ENCODE data around the gene RPAP2.
"Not testable (repeated sequence)": the region's sequence is repeated elsewhere in the genome, so short reads cannot be mapped to it uniquely, and the experiment has no call there.

RPAP2 gene

DNA sequence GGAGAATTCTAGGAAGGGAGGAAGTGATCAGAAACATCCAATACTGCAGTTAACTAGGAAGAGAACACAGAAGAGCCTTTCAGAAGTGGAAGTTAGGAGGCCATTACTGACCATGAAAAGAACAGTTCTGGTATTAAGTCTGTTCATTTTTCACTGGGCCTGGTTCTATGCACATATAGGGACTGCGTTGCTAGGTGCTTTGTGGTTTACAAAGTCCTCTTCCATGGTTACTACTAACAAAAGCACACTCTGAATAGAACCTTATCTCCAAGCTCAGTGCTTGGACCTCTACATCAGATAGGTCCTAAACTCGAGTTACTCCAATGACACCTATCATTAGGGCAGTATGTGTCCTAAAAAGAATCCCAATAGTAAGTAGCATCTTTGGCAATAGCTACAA lies 75.4 kb downstream of the RPAP2 start:
- no peak for DNase-seq (ENCODE audit: extremely low read depth in 1 of 2, low read depth in 1 of 2)

DNA sequence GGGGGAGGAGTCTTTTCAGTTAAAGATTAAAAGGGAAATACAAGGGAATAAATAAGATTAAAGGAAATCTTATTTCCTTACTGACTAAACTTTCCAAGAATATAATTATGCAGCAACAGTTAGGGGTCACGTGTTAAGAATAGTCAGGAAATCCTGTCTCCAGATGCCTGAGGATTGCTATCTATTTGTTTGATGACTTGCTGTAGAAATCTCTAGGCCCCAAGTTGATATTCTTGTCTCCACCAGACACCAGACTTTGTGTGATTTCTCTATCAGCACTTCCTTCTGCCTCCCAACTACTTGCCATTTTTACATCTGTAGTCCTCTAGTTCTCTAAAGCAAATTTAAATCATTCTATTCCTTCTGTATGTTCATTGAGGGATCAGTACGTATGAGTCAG lies 77.5 kb downstream of the RPAP2 start:
- DNase-seq (ENCODE audit: extremely low read depth in 1 of 2, low read depth in 1 of 2): no peak

- not testable (repeated sequence) for DNase-seq (ENCODE audit: extremely low read depth in 1 of 2, low read depth in 1 of 2)
These were observed 79.1 kb downstream of the RPAP2 start for GRCh38 chr1:92377991-92378390.

DNA sequence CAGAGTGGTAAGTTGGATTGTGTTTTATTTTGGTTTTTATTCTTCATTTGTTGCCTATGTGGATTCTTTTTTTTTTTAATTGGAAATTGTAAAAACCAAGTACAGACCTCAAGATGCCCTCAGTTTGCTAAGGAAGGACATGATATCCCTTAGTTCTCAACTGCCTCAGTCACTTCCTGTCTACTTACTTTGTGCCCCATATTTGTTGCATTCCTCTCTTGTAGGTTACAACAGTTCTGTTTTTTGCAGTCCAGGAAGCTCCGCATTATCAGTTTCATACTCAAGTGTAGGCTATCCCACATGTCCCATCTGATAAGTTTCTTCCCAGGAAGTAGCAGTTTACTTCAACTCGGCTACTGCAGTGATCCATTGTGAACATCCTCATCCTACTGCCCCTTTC lies 82.0 kb downstream of the RPAP2 start:
- no peak for DNase-seq (ENCODE audit: extremely low read depth in 1 of 2, low read depth in 1 of 2)

GRCh38 chr1:92393966-92394365 lies 95.1 kb downstream of the RPAP2 start:
- not testable (repeated sequence) for DNase-seq (ENCODE audit: extremely low read depth in 1 of 2, low read depth in 1 of 2)

GRCh38 chr1:92398519-92398918 lies 99.7 kb downstream of the RPAP2 start:
- no peak for DNase-seq (ENCODE audit: extremely low read depth in 1 of 2, low read depth in 1 of 2)

DNA sequence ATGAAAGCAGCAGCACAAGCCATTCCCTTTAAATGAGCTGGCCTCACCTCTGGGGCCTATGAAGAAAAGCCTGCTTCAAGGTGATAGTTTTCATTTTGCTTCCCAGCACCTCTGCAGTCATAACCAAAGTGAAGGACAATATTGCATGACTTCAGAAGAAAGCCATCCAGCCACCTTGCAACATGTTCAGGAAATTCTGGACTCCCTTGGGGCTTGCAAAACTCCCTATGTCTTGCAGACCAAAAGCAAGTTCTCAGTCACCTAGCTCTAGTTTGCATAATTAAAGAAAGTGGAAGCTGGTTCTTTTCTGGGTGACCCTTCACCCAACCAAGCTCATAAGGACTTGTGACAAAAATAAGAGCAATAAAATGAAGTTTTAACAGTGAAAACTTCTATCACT lies 100.2 kb downstream of the RPAP2 start:
- no peak for DNase-seq (ENCODE audit: extremely low read depth in 1 of 2, low read depth in 1 of 2)

GRCh38 chr1:92404661-92405060 lies 105.8 kb downstream of the RPAP2 start:
- no peak for DNase-seq (ENCODE audit: extremely low read depth in 1 of 2, low read depth in 1 of 2)

GRCh38 chr1:92408825-92409224 lies 110.0 kb downstream of the RPAP2 start:
- DNase-seq (ENCODE audit: extremely low read depth in 1 of 2, low read depth in 1 of 2): no peak

DNA sequence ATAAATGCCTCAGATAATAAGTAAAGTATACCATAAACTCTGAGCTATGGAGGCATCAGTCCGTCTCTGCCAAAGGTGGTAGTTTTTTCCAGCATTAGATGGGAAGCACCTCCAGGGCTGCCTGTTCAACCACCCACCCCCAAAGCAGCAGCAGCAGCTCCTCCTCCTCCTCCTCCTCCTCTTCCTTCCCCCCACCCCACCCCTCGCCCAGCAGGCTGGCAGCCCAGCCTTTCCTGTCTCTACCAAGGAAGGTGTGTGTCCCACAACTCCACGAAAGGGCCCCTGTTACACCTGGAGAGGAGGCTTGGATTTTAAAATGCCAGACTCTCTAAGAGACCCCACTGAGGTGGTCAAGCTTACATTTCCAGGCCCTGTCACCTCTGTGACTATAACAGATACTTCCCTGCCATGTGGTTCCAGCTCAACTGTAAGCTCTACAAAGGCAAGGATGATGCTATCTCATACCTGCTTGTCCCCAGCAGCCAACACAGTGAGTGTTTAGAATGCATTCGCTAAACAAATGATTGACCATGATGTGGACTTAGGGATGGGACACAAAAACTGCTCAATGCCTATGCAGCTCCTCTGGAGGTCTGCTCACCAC lies 111.2 kb downstream of the RPAP2 start:
- no peak for DNase-seq (ENCODE audit: extremely low read depth in 1 of 2, low read depth in 1 of 2)

DNA sequence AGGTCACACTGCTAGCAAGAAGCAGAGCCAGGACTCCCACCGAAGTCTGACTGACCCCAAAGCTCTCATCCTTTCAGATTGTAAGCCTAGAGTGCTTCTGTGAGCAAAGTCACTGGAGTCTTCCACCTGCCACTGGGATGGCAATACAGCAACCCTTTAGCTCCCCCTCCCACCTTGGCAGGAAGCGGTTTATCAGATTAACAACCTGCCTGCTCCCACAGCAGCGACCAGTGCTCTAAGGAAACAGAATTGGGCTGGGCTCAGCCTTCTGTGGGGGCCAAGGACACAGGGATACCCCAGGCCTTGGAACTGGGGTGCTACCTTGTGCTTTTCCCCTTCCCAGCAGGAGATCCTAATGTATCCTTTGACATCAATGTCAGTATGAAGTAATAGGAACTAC lies 111.8 kb downstream of the RPAP2 start:
- DNase-seq (ENCODE audit: extremely low read depth in 1 of 2, low read depth in 1 of 2): peak in 1 of 2 donors; percentile 3

- no peak for DNase-seq (ENCODE audit: extremely low read depth in 1 of 2, low read depth in 1 of 2)
These were observed 112.7 kb downstream of the RPAP2 start for GRCh38 chr1:92411511-92411910.

DNA sequence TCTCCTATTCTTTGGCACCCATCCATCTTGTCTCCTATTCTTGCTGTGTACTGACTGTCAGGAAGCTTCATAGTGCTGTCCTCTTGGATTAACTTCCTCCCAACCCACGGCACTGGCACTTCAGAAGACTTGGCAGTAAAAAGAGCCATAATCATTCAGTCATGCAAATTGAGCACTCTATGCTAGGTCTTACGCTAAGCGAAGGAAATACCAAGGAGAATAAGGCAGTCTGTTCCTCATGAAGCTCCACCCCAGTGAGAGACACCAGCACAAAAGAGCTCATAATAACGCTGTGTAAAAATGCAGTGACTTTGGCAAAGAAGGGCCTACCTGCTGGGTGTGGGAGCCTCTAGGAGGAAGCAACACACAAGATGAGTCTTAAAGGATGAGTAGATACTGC lies 120.8 kb downstream of the RPAP2 start:
- no peak for DNase-seq (ENCODE audit: extremely low read depth in 1 of 2, low read depth in 1 of 2)

DNA sequence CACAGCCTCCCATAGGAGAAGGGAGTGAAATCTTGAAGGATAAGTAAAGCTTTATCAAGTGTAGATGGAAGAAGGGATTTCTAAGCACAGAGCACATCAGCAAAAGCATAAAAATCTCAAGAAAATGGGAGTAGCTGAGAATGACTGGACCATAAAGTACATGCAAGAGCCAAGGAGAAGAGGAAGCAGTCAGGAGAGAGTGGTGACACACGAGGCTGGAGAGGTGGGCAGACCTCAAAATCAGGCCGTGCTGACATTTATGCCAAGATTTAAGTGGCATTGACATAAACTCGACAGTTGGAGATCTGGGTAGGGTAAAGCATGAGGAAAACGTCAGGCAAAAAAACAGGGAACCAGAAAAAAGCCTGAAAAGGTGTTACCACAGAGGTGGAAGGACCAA lies 125.5 kb downstream of the RPAP2 start:
- DNase-seq (ENCODE audit: extremely low read depth in 1 of 2, low read depth in 1 of 2): no peak

GRCh38 chr1:92425617-92426016 lies 126.8 kb downstream of the RPAP2 start:
- no peak for DNase-seq (ENCODE audit: extremely low read depth in 1 of 2, low read depth in 1 of 2)

DNA sequence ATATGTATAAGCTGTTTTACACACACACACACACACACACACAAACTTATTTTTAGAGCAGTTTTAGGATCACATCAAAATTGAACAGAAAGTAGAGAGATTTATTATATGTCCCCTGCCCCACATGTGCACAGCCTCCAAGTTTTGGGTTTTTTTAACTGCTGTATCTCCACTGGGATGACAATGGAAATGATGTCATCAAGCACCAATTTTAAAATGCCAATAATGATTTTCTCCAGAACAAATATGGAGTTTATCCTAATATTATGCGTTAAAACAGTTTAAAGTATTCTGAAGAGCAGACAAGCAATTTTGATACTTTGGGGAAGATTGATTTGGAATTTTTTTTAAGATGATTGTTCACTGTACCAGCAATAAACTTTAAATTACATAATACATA lies 131.2 kb downstream of the RPAP2 start:
- no peak for DNase-seq (ENCODE audit: extremely low read depth in 1 of 2, low read depth in 1 of 2)

- DNase-seq (ENCODE audit: extremely low read depth in 1 of 2, low read depth in 1 of 2): not testable (repeated sequence)
These were observed 135.7 kb downstream of the RPAP2 start for GRCh38 chr1:92434572-92434971.

DNA sequence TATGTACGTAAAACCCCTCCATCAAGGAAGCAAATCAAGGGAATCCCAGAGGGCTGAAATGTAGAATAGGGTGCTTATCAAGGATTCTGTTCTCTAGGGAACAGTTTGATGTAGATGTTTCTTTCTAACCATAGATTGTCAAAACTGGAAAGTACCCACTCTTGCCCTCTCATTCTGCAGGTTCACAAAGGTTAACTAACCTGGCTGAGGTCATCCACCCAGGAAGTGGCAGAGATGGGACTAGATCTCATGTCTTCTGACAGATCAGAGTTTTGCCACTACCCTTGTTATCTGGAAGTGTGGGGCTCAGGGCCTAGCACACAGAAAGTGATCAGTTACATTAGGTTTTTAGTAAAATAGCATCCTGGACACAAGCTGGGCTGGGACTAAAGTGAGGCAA lies 140.4 kb downstream of the RPAP2 start:
- peak in 1 of 2 donors; percentile 4 for DNase-seq (ENCODE audit: extremely low read depth in 1 of 2, low read depth in 1 of 2)

- no peak for DNase-seq (ENCODE audit: extremely low read depth in 1 of 2, low read depth in 1 of 2)
These were observed 142.4 kb downstream of the RPAP2 start for GRCh38 chr1:92441316-92441696.

DNA sequence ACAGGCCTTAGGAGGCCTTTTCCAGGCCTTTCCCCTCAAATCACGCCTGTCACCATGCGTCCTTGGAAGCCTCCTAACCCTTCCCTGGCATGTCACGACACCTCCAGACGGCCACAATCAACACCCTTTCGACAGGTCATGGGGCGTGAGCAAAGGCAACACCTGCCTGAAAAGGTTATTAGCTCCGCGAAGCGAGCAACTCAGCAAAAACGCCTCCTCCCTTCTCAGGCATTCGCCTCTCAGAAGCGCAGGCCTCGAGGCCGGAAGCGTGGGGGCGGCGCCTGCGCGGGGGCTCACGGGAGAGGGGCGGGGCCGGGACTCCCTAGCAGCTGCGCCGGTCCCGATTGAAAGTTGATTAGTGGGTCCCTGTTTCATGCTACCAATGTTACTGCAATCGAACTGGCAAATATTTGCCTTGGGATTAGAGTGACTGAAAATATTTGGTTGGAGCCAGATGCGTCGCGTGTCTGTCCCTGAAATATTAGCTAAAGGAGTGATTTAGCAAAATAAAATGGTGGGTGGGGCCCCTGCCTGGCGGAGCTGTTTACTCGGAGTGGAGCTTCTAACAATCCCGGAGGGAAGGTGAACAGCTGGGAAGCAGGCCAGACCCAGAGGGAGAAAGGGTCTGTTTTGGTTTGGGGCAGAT lies 143.0 kb downstream of the RPAP2 start:
- no peak for DNase-seq (ENCODE audit: extremely low read depth in 1 of 2, low read depth in 1 of 2)

DNA sequence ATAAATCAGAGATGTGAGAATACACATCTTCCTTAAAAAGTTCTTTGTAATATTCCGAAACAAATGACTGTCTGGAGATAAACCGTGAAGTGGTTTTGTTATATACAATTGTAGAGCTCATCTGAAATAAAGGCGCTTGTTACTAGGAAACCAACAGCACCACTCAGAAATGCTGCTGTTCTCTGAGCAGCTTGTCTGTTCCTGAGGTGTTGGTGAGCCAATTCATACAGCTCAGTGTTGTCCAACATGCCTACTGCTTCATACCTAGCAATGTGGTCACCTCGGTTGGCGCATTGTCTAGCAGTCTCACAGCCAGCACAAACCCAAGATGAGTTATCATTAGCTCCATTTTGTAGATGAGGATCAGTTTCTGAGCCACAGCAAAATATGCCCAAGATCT lies 143.5 kb downstream of the RPAP2 start:
- DNase-seq (ENCODE audit: extremely low read depth in 1 of 2, low read depth in 1 of 2): no peak

- no peak for DNase-seq (ENCODE audit: extremely low read depth in 1 of 2, low read depth in 1 of 2)
These were observed 145.0 kb downstream of the RPAP2 start for GRCh38 chr1:92443893-92444292.

DNA sequence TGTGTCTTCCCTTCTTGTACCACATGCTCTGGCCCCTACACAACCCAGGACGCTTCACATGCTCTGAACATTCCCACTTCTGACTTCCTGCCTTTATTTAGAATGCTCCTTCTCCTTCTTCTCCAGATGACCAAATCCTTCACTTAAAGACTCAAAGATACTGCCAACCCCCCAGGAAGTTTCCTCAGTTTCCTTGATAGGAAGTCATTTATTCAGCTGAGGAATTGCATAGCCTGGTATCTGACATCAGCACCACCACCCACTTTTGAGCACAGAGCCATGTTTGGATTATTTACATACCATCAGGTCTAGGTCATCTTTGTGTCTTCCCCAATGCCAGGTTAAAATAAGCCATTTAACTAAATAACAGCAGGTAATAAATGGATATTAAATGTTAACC lies 145.5 kb downstream of the RPAP2 start:
- DNase-seq (ENCODE audit: extremely low read depth in 1 of 2, low read depth in 1 of 2): no peak

All from stimulated activated CD8-positive, alpha-beta memory T cell treated with anti-CD3 and anti-CD28 coated beads, Interleukin-7, amount 100 ng/mL, for 48 hours (primary cell).